Skeletal muscle tissue (tissue), 4 donors: ENCODE results near the gene TBX1. TPM values are rescaled to one million over a fixed set of nuclear protein-coding genes. Genes with fewer than 3 reads are reported as not detected.

Source experiments
- H3K27ac ChIP-seq: one replicate; pipeline ENCODE4 v1.7.0; 2013; ENCODE audit warnings: mild to moderate bottlenecking, low read depth, low read length, inconsistent platforms
- H3K27me3 ChIP-seq, 3 donors: one replicate each; pipeline ENCODE4 v1.7.0; 2013; ENCODE audit warnings: low read length in 3 of 3; ENCODE audit not compliant: control insufficient read depth in 3 of 3, insufficient read depth in 3 of 3
- H3K36me3 ChIP-seq, 3 donors: one replicate each; pipeline ENCODE4 v1.7.0; 2013; ENCODE audit warnings: low read length in 3 of 3; ENCODE audit not compliant: control insufficient read depth in 3 of 3, insufficient read depth in 3 of 3
- H3K4me1 ChIP-seq, 3 donors: one replicate each; pipeline ENCODE4 v1.7.0; 2013; ENCODE audit warnings: low read length in 3 of 3, mild to moderate bottlenecking in 3 of 3; ENCODE audit not compliant: control insufficient read depth in 3 of 3, insufficient read depth in 3 of 3
- H3K4me3 ChIP-seq, 3 donors: one replicate each; pipeline ENCODE4 v1.7.0; 2013; ENCODE audit warnings: low read length in 3 of 3
- H3K9ac ChIP-seq, 3 donors: one replicate each; pipeline ENCODE4 v1.7.0; 2013; ENCODE audit warnings: low read length in 3 of 3, mild to moderate bottlenecking in 3 of 3, moderate library complexity in 2 of 3, low read depth in 1 of 3
- H3K9me3 ChIP-seq, 3 donors: one replicate each; pipeline ENCODE4 v1.7.0; 2013; ENCODE audit warnings: low read length in 3 of 3; ENCODE audit not compliant: control insufficient read depth in 3 of 3
- total RNA-seq: library from RNA; depleted of rRNA; stranded (reverse); fragments of >200 nt; gene quantifications from one replicate; pipeline ENCODE4 v1.2.3, GENCODE V29; 2014
- donor health status: Osteomylitis.

The TBX1 gene
- total RNA-seq, 1 donor from 2014 or later = 4.2 TPM

- Histone ChIP-seq H3K4me1 (peaks cover 13 to 29% (median 26%) of the 10 kb centered on the region in 3 donors), H3K9ac (peak overlapping the region in 2 of 3 donors; percentile 71 to 74), H3K4me3 (peak overlapping the region; percentile 43 to 72 (median 71)), H3K9me3 (no peaks in the 10 kb centered on the region), H3K27ac (no peak overlapping the region), H3K27me3 (peaks cover 4 to 24% (median 5%) of the 10 kb centered on the region in 3 donors), H3K36me3 (peaks cover 0 to 3% (median 2%) of the 10 kb centered on the region in 3 donors)
Observed at GRCh38 chr22:19717691-19718455, 42.7 kb upstream of the TBX1 start.

GRCh38 chr22:19718456-19719049 lies 42.0 kb upstream of the TBX1 start:
- H3K27ac ChIP-seq = no peak overlapping the region
- peak overlapping the region in 2 of 3 donors; percentile 71 to 72 for H3K4me3 ChIP-seq
- H3K9ac ChIP-seq = peak overlapping the region; percentile 51 to 74 (median 71)

GRCh38 chr22:19719050-19719482 lies 41.5 kb upstream of the TBX1 start:
- peak overlapping the region in 2 of 3 donors; percentile 71 to 72 for H3K4me3 ChIP-seq
- peak overlapping the region in 2 of 3 donors; percentile 32 to 74 for H3K9ac ChIP-seq
- no peaks in the 10 kb centered on the region for H3K9me3 ChIP-seq
- no peak overlapping the region for H3K27ac ChIP-seq
- peaks cover 4 to 24% (median 8%) of the 10 kb centered on the region in 3 donors for H3K27me3 ChIP-seq
- H3K4me1 ChIP-seq = peaks cover 13 to 31% (median 29%) of the 10 kb centered on the region in 3 donors
- peaks cover 0 to 3% (median 2%) of the 10 kb centered on the region in 3 donors for H3K36me3 ChIP-seq

More at GRCh38 chr22:19718456-19719049, 42.0 kb upstream of the TBX1 start:
- H3K36me3 ChIP-seq = peaks cover 0 to 3% (median 2%) of the 10 kb centered on the region in 3 donors
- H3K27me3 ChIP-seq = peaks cover 4 to 24% (median 6%) of the 10 kb centered on the region in 3 donors
- H3K4me1 ChIP-seq = peaks cover 13 to 32% (median 31%) of the 10 kb centered on the region in 3 donors
- H3K9me3 ChIP-seq = no peaks in the 10 kb centered on the region

GRCh38 chr22:19719488-19720021 lies 41.0 kb upstream of the TBX1 start:
- peak overlapping the region in 1 of 3 donors; percentile 71 for H3K4me3 ChIP-seq
- peaks cover 0 to 3% (median 2%) of the 10 kb centered on the region in 3 donors for H3K36me3 ChIP-seq
- H3K9me3 ChIP-seq = no peaks in the 10 kb centered on the region
- no peak overlapping the region for H3K27ac ChIP-seq
- peaks cover 8 to 28% (median 12%) of the 10 kb centered on the region in 3 donors for H3K27me3 ChIP-seq
- peak overlapping the region in 2 of 3 donors; percentile 32 to 74 for H3K9ac ChIP-seq
- peaks cover 13 to 31% (median 29%) of the 10 kb centered on the region in 3 donors for H3K4me1 ChIP-seq

GRCh38 chr22:19720150-19720827 lies 40.3 kb upstream of the TBX1 start:
- Histone ChIP-seq H3K27me3 (peaks cover 11 to 31% (median 19%) of the 10 kb centered on the region in 3 donors), H3K4me1 (peaks cover 7 to 25% (median 24%) of the 10 kb centered on the region in 3 donors), H3K9ac (no peak overlapping the region), H3K27ac (no peak overlapping the region), H3K36me3 (peaks cover 0 to 3% (median 2%) of the 10 kb centered on the region in 3 donors), H3K9me3 (no peaks in the 10 kb centered on the region), H3K4me3 (no peak overlapping the region)

GRCh38 chr22:19720999-19721329 lies 39.6 kb upstream of the TBX1 start:
- no peaks in the 10 kb centered on the region for H3K9me3 ChIP-seq
- no peak overlapping the region for H3K27ac ChIP-seq
- H3K4me1 ChIP-seq = peaks cover 7 to 25% (median 22%) of the 10 kb centered on the region in 3 donors
- no peak overlapping the region for H3K9ac ChIP-seq
- peaks cover 0 to 3% (median 2%) of the 10 kb centered on the region in 3 donors for H3K36me3 ChIP-seq
- peaks cover 13 to 34% (median 21%) of the 10 kb centered on the region in 3 donors for H3K27me3 ChIP-seq
- no peak overlapping the region for H3K4me3 ChIP-seq

GRCh38 chr22:19721330-19722177 lies 39.0 kb upstream of the TBX1 start:
- Histone ChIP-seq H3K4me3 (no peak overlapping the region), H3K9me3 (no peaks in the 10 kb centered on the region), H3K27me3 (peaks cover 13 to 32% (median 21%) of the 10 kb centered on the region in 3 donors), H3K9ac (no peak overlapping the region), H3K27ac (no peak overlapping the region), H3K4me1 (peaks cover 7 to 25% (median 21%) of the 10 kb centered on the region in 3 donors), H3K36me3 (peaks cover 0 to 3% (median 2%) of the 10 kb centered on the region in 3 donors)

GRCh38 chr22:19722178-19722981 lies 38.2 kb upstream of the TBX1 start:
- H3K4me3 ChIP-seq = no peak overlapping the region
- no peak overlapping the region for H3K9ac ChIP-seq
- H3K9me3 ChIP-seq = no peaks in the 10 kb centered on the region
- peaks cover 4 to 22% (median 17%) of the 10 kb centered on the region in 3 donors for H3K4me1 ChIP-seq
- H3K27me3 ChIP-seq = peaks cover 13 to 32% (median 21%) of the 10 kb centered on the region in 3 donors
- no peak overlapping the region for H3K27ac ChIP-seq
- peaks cover 0 to 3% (median 2%) of the 10 kb centered on the region in 3 donors for H3K36me3 ChIP-seq
